Measurements from ENCODE around the gene RELT.

DNA sequence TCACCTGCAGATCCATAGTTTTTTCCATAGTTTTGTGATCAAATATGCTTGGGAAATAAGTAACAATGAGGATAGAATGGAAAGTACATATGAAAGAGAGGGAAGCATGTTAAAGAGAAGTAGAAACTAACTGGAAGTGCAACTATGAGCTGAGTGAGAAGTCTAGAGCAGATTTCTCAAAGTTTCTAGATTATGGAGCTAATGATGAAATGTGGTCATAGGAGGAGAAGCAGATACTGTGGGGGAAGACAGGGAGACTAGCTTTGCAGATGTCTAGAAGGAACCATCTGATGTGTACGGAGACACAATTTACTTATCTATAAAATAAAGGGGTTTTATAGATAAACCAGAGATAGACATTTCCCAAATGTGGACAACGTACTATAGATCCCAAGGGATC is 37.1 kb downstream of the RELT start:
- no peak for TF ChIP-seq POLR2AphosphoS5 (IDR thresholded peaks at IDR 0.05)
- TF ChIP-seq, protein P1, sequence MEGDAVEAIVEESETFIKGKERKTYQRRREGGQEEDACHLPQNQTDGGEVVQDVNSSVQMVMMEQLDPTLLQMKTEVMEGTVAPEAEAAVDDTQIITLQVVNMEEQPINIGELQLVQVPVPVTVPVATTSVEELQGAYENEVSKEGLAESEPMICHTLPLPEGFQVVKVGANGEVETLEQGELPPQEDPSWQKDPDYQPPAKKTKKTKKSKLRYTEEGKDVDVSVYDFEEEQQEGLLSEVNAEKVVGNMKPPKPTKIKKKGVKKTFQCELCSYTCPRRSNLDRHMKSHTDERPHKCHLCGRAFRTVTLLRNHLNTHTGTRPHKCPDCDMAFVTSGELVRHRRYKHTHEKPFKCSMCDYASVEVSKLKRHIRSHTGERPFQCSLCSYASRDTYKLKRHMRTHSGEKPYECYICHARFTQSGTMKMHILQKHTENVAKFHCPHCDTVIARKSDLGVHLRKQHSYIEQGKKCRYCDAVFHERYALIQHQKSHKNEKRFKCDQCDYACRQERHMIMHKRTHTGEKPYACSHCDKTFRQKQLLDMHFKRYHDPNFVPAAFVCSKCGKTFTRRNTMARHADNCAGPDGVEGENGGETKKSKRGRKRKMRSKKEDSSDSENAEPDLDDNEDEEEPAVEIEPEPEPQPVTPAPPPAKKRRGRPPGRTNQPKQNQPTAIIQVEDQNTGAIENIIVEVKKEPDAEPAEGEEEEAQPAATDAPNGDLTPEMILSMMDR (IDR thresholded peaks at IDR 0.05): no peak

Measured in upper lobe of left lung (tissue), 4 donors.